Neural crest cell (in vitro differentiated cells): ENCODE data around the gene PLB1. TPM values are rescaled to one million over a fixed set of nuclear protein-coding genes. Genes with fewer than 3 reads are reported as not detected.

Experiments used
- DNase-seq: peaks from one replicate; pipeline ENCODE4 v3.0.0; 2021; ENCODE audit warnings: low read depth, mixed read lengths, low spot score
- H3K27ac Mint-ChIP-seq: one replicate; pipeline ENCODE4 v1.8.0; 2021; ENCODE audit warnings: mild to moderate bottlenecking, mixed read lengths; ENCODE audit not compliant: unreplicated experiment
- H3K27me3 Mint-ChIP-seq: 2 replicates; pipeline ENCODE4 v1.8.0; 2021; ENCODE audit warnings: low read depth, mild to moderate bottlenecking, mixed read lengths
- H3K36me3 Mint-ChIP-seq: 2 replicates; pipeline ENCODE4 v1.8.0; 2021; ENCODE audit warnings: low read depth, mild to moderate bottlenecking, mixed read lengths
- H3K4me1 Mint-ChIP-seq: 2 replicates; pipeline ENCODE4 v1.8.0; 2021; ENCODE audit warnings: mixed read lengths
- H3K4me3 Mint-ChIP-seq: one replicate; pipeline ENCODE4 v1.8.0; 2021; ENCODE audit warnings: mild to moderate bottlenecking, mixed read lengths
- H3K9me3 Mint-ChIP-seq: 2 replicates; pipeline ENCODE4 v1.8.0; 2021; ENCODE audit warnings: mixed read lengths
- total RNA-seq: library from RNA; stranded (reverse); gene quantifications from 2 replicates; pipeline ENCODE4 v1.2.1, GENCODE V29; 2021
- TF ChIP-seq, protein P1 (sequence below): fragments of 200-600 bp; sonication (generic); conservative IDR thresholded peaks from 2 replicates; pipeline ENCODE4 v1.5.0; 2021; ENCODE audit warnings: antibody characterized with exemption, mild to moderate bottlenecking

The PLB1 gene
- total RNA-seq, 1 donor from 2014 or later, result 0.16 TPM

DNA sequence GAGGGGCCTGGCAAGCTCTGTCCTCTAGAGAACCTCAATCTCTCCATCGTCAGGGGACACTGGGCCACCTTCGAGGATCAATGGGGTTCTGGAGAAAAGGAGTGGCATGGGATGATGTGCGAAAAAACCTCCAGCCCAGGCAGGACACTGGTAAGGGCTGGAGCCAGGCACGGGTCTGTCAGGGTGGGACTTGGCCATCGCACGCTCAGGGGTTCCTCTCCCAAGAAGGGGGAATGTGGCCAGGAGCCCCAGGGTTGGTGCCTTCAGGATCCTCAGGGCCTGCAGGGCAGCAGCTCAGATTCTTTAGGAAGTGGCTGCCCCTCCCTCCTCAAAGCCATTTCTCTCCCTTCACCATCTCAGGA, 46.8 kb upstream of the PLB1 start:
- no peaks in the 10 kb centered on the region for H3K4me1 Mint-ChIP-seq
- no peak overlapping the region for H3K4me3 Mint-ChIP-seq
- no peak for DNase-seq
- TF ChIP-seq, protein P1, sequence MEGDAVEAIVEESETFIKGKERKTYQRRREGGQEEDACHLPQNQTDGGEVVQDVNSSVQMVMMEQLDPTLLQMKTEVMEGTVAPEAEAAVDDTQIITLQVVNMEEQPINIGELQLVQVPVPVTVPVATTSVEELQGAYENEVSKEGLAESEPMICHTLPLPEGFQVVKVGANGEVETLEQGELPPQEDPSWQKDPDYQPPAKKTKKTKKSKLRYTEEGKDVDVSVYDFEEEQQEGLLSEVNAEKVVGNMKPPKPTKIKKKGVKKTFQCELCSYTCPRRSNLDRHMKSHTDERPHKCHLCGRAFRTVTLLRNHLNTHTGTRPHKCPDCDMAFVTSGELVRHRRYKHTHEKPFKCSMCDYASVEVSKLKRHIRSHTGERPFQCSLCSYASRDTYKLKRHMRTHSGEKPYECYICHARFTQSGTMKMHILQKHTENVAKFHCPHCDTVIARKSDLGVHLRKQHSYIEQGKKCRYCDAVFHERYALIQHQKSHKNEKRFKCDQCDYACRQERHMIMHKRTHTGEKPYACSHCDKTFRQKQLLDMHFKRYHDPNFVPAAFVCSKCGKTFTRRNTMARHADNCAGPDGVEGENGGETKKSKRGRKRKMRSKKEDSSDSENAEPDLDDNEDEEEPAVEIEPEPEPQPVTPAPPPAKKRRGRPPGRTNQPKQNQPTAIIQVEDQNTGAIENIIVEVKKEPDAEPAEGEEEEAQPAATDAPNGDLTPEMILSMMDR, result no peak
- no peaks in the 10 kb centered on the region for H3K9me3 Mint-ChIP-seq
- H3K36me3 Mint-ChIP-seq, result no peaks in the 10 kb centered on the region
- H3K27me3 Mint-ChIP-seq, result no peaks in the 10 kb centered on the region
- H3K27ac Mint-ChIP-seq, result no peak overlapping the region

DNA sequence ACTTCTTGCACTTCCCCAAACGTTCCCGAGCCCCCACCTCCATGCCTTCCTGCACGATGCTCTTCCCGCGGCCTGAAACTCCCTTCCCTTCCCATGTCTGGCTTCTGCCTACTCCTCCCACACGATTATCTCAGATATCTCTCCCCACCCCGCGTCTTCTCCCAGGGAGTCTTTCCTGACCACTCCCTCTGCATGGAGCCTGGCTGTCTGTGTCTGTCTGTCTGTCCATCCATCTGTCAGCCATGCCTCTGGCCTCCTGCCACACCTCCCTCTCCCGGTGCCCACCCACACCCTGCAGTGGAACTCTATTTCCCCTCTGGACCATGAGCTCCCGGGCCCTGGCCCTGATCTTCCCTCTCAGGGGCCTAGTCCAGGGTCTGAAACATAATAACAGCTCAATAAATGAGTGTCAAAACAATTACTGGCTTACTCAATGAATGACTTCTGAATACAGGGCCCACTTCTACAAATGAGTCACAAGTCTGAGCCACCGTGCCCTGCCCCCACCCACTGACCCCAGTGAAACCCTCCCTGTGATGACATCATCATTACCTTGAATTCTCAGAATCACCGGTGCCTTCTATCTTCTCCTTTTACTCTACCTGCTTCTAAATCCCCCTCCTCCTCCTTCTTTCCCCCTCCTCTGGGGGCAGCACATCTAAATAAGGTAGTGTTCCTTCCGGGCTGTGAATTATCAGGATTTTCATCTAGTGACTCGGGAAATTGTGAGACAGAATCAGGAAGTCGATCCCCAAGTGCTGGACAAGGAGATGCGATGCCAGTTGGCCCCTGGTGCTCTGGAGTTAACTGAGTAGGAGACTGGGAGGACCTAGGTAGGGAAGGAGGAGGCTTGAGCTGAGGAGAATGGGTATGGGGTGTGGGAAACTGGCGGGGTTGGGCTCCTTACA, 46.1 kb upstream of the PLB1 start:
- no peak for DNase-seq
- H3K4me1 Mint-ChIP-seq, result no peaks in the 10 kb centered on the region
- H3K9me3 Mint-ChIP-seq, result no peaks in the 10 kb centered on the region
- no peaks in the 10 kb centered on the region for H3K36me3 Mint-ChIP-seq
- H3K4me3 Mint-ChIP-seq, result no peak overlapping the region
- TF ChIP-seq, protein P1, result no peak
- H3K27me3 Mint-ChIP-seq, result no peaks in the 10 kb centered on the region
- H3K27ac Mint-ChIP-seq, result peak overlapping the region; percentile 83

DNA sequence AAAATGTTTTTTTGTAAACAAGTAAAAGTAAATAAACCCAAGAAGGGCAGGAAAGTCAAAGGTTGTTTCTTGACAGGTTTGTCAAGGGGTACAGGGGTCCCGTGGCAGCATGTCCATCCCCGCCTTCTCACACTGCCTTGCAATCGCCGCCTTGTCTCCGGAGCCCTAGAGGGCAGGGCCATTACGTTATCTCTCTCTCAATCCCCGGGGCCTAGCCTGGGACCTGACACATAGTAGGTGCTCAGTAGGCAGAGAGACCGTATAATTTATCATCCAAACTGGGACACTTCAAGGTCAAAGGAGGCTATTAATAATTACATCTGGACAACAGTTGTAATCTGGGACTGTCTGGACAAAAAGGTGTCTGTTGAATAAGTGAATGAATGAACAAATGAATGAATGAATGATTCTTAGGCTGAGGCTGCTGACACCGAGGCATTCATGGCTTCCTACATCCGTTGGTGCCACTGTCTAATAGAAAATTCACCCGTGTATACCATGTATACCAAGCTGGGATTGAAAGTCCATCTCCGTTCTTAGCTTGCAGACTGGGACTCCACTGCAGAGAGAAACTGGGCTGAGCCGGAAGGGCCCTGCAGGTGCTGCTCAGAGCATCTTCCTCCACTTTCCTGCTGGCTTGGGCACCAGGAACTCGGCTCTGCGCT, 44.8 kb upstream of the PLB1 start:
- Mint-ChIP-seq H3K9me3 (no peaks in the 10 kb centered on the region), H3K4me1 (no peaks in the 10 kb centered on the region), H3K27ac (no peak overlapping the region), H3K36me3 (no peaks in the 10 kb centered on the region), H3K27me3 (no peaks in the 10 kb centered on the region), H3K4me3 (no peak overlapping the region)
- TF ChIP-seq, protein P1, result no peak
- DNase-seq, result no peak

DNA sequence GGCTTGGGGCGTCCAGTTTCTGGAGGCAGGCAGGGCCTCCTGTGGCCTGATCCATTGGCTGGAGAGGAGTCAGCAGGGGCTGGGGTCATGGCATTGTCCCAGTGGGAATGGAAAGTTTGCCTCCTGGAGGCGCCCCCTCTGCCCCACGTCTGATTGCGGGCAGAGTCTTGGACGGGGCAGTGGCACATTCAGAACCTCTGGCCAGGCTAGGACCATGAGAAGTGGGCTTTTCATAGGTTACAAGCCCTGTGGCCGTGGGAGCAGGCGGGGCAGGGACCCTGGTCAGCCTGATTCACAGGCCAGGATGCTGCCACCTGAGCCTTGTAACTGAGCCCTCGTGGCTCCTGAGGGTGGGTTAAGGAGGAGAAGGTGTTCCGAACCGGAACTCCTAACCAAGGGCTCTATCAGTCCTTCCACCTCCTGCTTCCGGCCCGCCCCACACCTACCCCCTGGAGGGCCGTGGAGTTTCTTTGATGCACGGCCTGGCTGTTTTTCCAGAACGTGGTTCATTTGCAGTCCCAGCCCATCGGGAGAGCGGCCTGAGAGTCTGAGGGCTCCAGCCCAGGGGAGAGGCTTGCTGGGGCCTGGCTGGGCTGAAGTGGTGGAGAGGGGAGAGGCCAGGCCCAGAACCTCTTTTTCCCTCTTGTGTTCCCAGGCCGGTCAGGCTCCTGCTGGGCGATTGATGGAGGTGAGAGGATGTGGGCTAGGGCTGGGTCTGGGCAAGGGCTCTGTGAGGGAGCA, 43.9 kb upstream of the PLB1 start:
- Mint-ChIP-seq H3K9me3 (no peaks in the 10 kb centered on the region), H3K4me1 (no peaks in the 10 kb centered on the region), H3K36me3 (no peaks in the 10 kb centered on the region), H3K27ac (no peak overlapping the region), H3K27me3 (no peaks in the 10 kb centered on the region), H3K4me3 (no peak overlapping the region)
- DNase-seq, result no peak
- TF ChIP-seq, protein P1, result no peak

DNA sequence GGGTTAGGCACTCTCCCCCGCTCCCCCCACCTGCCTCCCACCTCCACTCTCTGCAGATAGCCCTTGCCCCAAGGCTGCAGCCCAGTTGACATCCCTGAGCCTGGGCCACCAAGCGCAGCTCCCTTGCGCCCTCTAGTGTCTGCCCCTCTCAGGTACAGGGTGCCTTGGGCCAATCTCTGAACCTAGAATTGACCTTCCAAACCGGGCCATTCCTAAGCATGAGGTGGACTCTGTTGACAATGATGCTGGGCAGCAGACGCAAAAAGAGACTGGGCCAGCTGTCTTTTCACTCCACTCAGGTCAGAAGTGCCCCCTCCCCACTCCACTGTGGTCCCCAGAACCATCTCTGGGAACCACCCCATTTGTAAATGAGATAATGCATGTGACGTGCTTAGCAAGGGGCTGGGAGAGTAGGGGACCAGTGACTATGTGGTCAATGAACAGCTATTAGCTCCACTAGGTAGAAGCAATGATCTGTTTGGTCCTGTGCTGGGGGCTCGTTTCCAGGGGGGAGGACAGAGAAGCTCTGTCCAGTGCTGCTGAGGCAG, 43.3 kb upstream of the PLB1 start:
- Mint-ChIP-seq H3K27ac (peak overlapping the region; percentile 91), H3K4me3 (no peak overlapping the region), H3K27me3 (no peaks in the 10 kb centered on the region), H3K4me1 (no peaks in the 10 kb centered on the region), H3K9me3 (no peaks in the 10 kb centered on the region), H3K36me3 (no peaks in the 10 kb centered on the region)
- TF ChIP-seq, protein P1, result peak; percentile 83
- peak; percentile 71 for DNase-seq
